AG09309 (cell line): ENCODE data around the gene PCSK2.

Source experiments
- DNase-seq: peaks from one replicate; pipeline ENCODE4 v3.0.0-alpha.2; 2010; ENCODE audit warnings: low read depth
- H3K4me3 ChIP-seq: 2 replicates; pipeline ENCODE4 v1.5.1; 2011; ENCODE audit warnings: mild to moderate bottlenecking, low read depth, low read length, moderate library complexity; ENCODE audit not compliant: control insufficient read depth
- CTCF ChIP-seq: IDR thresholded peaks from 2 replicates; pipeline ENCODE4 v1.5.1; 2011; ENCODE audit warnings: mild to moderate bottlenecking, low read depth, low read length, inconsistent platforms; ENCODE audit not compliant: insufficient read depth, control insufficient read depth; ENCODE audit errors: missing control alignments

The PCSK2 gene

DNA sequence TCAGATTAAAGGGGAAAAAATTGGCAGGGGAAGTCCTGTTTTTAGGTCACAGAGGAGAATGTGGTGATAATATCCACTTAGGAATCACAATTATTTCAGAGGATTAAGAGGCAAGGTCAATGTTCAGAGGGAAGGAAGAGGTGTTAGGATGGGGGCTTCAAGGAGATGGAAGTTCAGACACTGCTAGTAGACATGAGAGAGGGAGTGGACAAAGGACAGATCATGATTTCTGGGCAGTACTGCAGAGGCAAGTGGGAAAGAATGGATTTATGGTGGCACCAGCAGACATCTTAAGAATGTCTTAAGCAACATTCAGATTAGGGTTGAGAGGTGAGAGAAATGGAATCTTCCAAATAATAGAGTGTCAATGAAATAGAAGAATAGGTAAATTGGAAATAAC, 9.9 kb downstream of the PCSK2 start:
- no peak overlapping the region for H3K4me3 ChIP-seq
- no peak for DNase-seq
- TF ChIP-seq CTCF, result no peak

DNA sequence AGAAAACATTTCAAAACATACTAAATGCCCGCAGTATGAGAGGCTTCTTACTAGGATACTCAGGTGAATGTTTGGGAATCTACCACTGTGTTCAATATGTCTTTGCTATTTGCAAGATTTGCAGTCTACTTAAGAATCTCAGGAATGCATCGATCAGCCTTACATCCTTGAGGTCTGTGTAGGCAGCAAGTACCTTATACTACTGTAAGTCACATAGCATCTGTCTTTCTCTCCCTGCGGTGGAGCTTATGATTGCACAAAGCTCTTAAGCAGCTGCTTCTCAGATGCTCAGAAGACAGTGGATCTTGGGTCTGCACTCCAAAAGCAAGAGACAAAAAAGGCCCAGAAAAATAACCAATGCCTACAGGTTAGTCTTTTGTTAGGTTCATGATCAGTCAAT, 21.4 kb downstream of the PCSK2 start:
- no peak overlapping the region for H3K4me3 ChIP-seq
- no peak for TF ChIP-seq CTCF
- DNase-seq, result no peak

- TF ChIP-seq CTCF, result no peak
- no peak for DNase-seq
- no peak overlapping the region for H3K4me3 ChIP-seq
These were observed 35.9 kb downstream of the PCSK2 start for GRCh38 chr20:17262786-17263185.

DNA sequence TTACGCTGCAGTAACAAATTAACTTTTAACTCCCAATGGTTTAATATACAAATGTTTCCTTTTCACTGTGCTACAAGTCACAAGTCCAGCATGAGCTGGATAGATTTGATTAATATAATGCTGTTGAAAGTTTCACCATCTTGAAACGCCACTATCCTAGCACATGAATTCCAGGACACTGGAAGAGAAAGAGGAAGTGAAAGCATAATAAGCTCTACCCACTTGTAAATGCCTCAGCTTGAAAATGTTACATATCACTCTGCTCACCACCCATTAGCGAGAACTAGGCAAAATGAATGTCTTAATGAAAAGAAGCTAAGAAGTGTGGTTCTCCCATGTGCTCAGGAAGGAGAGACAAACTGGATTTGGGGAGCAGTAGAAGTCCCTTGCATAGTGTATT, 46.9 kb downstream of the PCSK2 start:
- no peak for DNase-seq
- no peak for TF ChIP-seq CTCF
- H3K4me3 ChIP-seq, result no peak overlapping the region

GRCh38 chr20:17276101-17276500, 49.3 kb downstream of the PCSK2 start:
- no peak for TF ChIP-seq CTCF
- DNase-seq, result no peak
- H3K4me3 ChIP-seq, result no peak overlapping the region

- TF ChIP-seq CTCF, result peak; percentile 42
- no peak overlapping the region for H3K4me3 ChIP-seq
- no peak for DNase-seq
These were observed 54.6 kb downstream of the PCSK2 start for GRCh38 chr20:17281478-17281877.

DNA sequence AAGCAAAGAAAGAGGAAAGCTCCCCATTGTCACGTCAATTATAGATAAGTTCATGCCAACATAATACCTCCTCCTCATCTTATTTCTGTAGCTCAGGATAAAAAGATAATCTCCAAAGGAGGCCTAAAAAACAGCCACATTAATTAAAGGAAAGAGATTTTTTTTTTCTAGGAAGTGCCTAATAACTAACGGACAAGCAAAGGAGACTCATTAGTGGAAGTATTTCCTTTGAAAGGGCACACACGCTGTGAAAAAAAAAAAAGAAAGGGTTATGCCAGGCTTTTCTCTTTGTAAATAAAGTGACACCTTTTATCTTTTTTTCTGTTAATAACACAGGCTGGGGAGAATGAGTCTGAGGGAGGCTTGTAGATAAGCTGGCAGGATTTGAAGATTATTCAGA, 55.7 kb downstream of the PCSK2 start:
- H3K4me3 ChIP-seq, result no peak overlapping the region
- DNase-seq, result no peak
- no peak for TF ChIP-seq CTCF
